DOHH2 (cell line): ENCODE data around the gene MMEL1.

Experiments
- H3F3A ChIP-seq: fragments of 200-600 bp; sonication (generic), shearing (Covaris generic); 2 replicates; pipeline ENCODE4 v1.6.0; 2016; ENCODE audit warnings: antibody characterized with exemption, mild to moderate bottlenecking; ENCODE audit not compliant: control insufficient read depth, insufficient read depth
- H3K27ac ChIP-seq: fragments of 200-600 bp; sonication (generic); 2 replicates; pipeline ENCODE4 v1.5.1; 2014; ENCODE audit warnings: low read depth, mild to moderate bottlenecking, low read length, moderate library complexity
- H3K27me3 ChIP-seq: fragments of 200-600 bp; sonication (generic); 2 replicates; pipeline ENCODE4 v1.6.1; 2014; ENCODE audit warnings: mild to moderate bottlenecking, low read length, mixed read lengths; ENCODE audit not compliant: control insufficient read depth
- H3K36me3 ChIP-seq: fragments of 200-600 bp; sonication (generic); 2 replicates; pipeline ENCODE4 v1.6.1; 2014; ENCODE audit warnings: mild to moderate bottlenecking, low read length, moderate library complexity, mixed read lengths; ENCODE audit not compliant: control insufficient read depth
- H3K4me1 ChIP-seq: fragments of 200-600 bp; sonication (generic); 2 replicates; pipeline ENCODE4 v1.6.1; 2014; ENCODE audit warnings: mild to moderate bottlenecking, low read length, mixed read lengths; ENCODE audit not compliant: control insufficient read depth
- H3K4me2 ChIP-seq: fragments of 200-600 bp; sonication (generic); 2 replicates; pipeline ENCODE4 v1.6.0; 2014; ENCODE audit warnings: mild to moderate bottlenecking, low read length, moderate library complexity
- H3K4me3 ChIP-seq: fragments of 200-600 bp; sonication (generic); 2 replicates; pipeline ENCODE4 v1.5.1; 2014; ENCODE audit warnings: mild to moderate bottlenecking, low read length, mixed read lengths
- H3K79me2 ChIP-seq: fragments of 200-600 bp; sonication (generic); 2 replicates; pipeline ENCODE4 v1.6.1; 2014; ENCODE audit warnings: mild to moderate bottlenecking, low read length, mixed read lengths; ENCODE audit not compliant: control insufficient read depth
- H3K9me2 ChIP-seq: fragments of 200-600 bp; sonication (generic); replicated peaks from 2 replicates; pipeline ENCODE4 v1.6.1; 2014; ENCODE audit warnings: mild to moderate bottlenecking, low read length, mixed read lengths; ENCODE audit not compliant: control insufficient read depth
- H3K9me3 ChIP-seq: fragments of 200-600 bp; sonication (generic); 2 replicates; pipeline ENCODE4 v1.6.1; 2014; ENCODE audit warnings: antibody characterized with exemption, low read length, mixed read lengths; ENCODE audit not compliant: control insufficient read depth, insufficient read depth
- H4K20me1 ChIP-seq: fragments of 200-600 bp; sonication (generic); 2 replicates; pipeline ENCODE4 v1.6.0; 2014; ENCODE audit warnings: low read depth, mild to moderate bottlenecking, antibody characterized with exemption, low read length, moderate library complexity; ENCODE audit not compliant: control insufficient read depth, insufficient read depth
- CTCF ChIP-seq: fragments of 200-600 bp; sonication (generic); IDR thresholded peaks from one replicate; pipeline ENCODE4 v1.5.1; 2014; ENCODE audit warnings: antibody characterized with exemption, mild to moderate bottlenecking, low read depth, low read length; ENCODE audit not compliant: poor library complexity, severe bottlenecking
- EZH2phosphoT487 ChIP-seq: fragments of 200-600 bp; sonication (generic); IDR thresholded peaks from 2 replicates; pipeline ENCODE4 v1.6.1; 2017; ENCODE audit warnings: borderline replicate concordance, mild to moderate bottlenecking, antibody characterized with exemption, low read length, moderate library complexity, mixed read lengths

MMEL1 gene

DNA sequence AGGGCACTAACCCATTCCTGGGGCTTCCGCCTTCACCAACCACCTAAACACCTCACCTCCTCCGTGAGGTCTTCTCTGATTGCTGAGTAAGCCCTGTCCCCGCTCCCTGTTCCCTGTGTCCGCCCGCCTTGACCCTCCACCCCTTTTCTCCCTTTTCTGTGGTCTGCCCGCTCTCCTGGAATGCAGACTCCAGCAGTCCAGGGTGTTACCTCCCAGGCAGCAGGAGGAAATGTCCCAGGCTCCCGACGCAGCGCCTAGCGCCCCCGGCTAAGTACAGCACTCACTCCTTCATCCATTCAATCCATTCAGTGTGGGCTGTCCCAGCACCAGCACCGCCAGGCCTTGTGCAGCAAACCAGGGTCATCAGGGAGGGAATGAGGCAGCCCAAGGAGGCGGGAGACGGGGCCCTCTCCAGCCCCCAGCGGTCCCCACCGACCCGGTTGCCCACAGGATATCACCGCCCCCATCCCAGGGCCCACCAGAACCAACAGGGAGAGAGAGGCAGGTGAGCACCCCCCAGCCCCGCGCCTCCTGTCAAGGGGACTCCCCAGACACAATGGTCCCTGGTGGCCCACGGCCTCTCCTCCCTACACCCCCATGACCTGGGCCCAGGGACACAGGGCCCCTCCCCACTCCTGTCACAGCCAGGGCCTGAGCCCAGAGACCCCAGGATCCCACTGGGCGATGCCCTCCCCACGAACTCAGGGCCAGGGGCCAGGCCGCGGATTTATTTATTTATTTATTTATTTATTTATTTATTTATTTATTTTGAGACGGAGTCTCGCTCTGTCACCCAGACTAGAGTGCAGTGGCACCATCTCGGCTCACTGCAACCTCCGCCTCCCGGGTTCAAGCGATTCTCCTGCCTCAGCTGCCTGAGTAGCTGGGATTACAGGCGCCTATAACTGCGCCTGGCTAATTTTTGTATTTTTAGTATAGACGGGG lies 66.4 kb downstream of the MMEL1 start:
- Histone ChIP-seq H3K27me3 (no peaks in the 10 kb centered on the region), H3K4me1 (no peaks in the 10 kb centered on the region), H3K9me3 (no peaks in the 10 kb centered on the region), H3K4me2 (no peak overlapping the region), H3K36me3 (no peaks in the 10 kb centered on the region), H4K20me1 (no peaks in the 10 kb centered on the region), H3F3A (no peaks in the 10 kb centered on the region), H3K27ac (no peak overlapping the region), H3K9me2 (no peaks in the 10 kb centered on the region), H3K4me3 (no peak overlapping the region), H3K79me2 (no peaks in the 10 kb centered on the region)
- TF ChIP-seq CTCF (no peak), EZH2phosphoT487 (no peak)

GRCh38 chr1:2564815-2565374 lies 67.9 kb downstream of the MMEL1 start:
- Histone ChIP-seq H3K9me3 (no peaks in the 10 kb centered on the region), H3K4me3 (no peak overlapping the region), H3K79me2 (no peaks in the 10 kb centered on the region), H3F3A (no peaks in the 10 kb centered on the region), H3K27ac (no peak overlapping the region), H3K27me3 (no peaks in the 10 kb centered on the region), H4K20me1 (no peaks in the 10 kb centered on the region), H3K4me1 (no peaks in the 10 kb centered on the region), H3K36me3 (no peaks in the 10 kb centered on the region), H3K9me2 (no peaks in the 10 kb centered on the region), H3K4me2 (no peak overlapping the region)
- no peak for TF ChIP-seq CTCF
- no peak for TF ChIP-seq EZH2phosphoT487

- no peak for TF ChIP-seq EZH2phosphoT487
- TF ChIP-seq CTCF = no peak
- H3K4me2 ChIP-seq = no peak overlapping the region
- H3K4me3 ChIP-seq = no peak overlapping the region
- no peaks in the 10 kb centered on the region for H3K4me1 ChIP-seq
- H3K36me3 ChIP-seq = no peaks in the 10 kb centered on the region
- no peak overlapping the region for H3K27ac ChIP-seq
- H3K27me3 ChIP-seq = no peaks in the 10 kb centered on the region
- H3K79me2 ChIP-seq = no peaks in the 10 kb centered on the region
- no peaks in the 10 kb centered on the region for H3F3A ChIP-seq
- no peaks in the 10 kb centered on the region for H3K9me2 ChIP-seq
- no peaks in the 10 kb centered on the region for H4K20me1 ChIP-seq
- no peaks in the 10 kb centered on the region for H3K9me3 ChIP-seq
These were observed 68.6 kb downstream of the MMEL1 start for GRCh38 chr1:2564006-2564814.
